Glutamatergic neuron (in vitro differentiated cells): Measurements from ENCODE around the gene FZD10. TPM values are rescaled to one million over a fixed set of nuclear protein-coding genes. Genes with fewer than 3 reads are reported as not detected.

Experiments
- DNase-seq: peaks from one replicate; pipeline ENCODE4 v3.0.0; 2022
- H3K27ac Mint-ChIP-seq: one replicate; pipeline ENCODE4 v1.8.0; 2020; ENCODE audit warnings: mild to moderate bottlenecking, mixed read lengths, inconsistent platforms; ENCODE audit not compliant: unreplicated experiment
- H3K27me3 Mint-ChIP-seq: one replicate; pipeline ENCODE4 v1.8.0; 2020; ENCODE audit warnings: mild to moderate bottlenecking, moderate library complexity, mixed read lengths, inconsistent platforms; ENCODE audit not compliant: unreplicated experiment
- H3K36me3 Mint-ChIP-seq: one replicate; pipeline ENCODE4 v1.8.0; 2020; ENCODE audit warnings: mild to moderate bottlenecking, mixed read lengths, inconsistent platforms; ENCODE audit not compliant: unreplicated experiment
- H3K4me1 Mint-ChIP-seq: one replicate; pipeline ENCODE4 v1.8.0; 2020; ENCODE audit warnings: mild to moderate bottlenecking, low read depth, mixed read lengths, inconsistent platforms; ENCODE audit not compliant: unreplicated experiment
- H3K4me3 Mint-ChIP-seq: one replicate; pipeline ENCODE4 v1.8.0; 2020; ENCODE audit warnings: mild to moderate bottlenecking, mixed read lengths, inconsistent platforms; ENCODE audit not compliant: unreplicated experiment
- H3K9me3 Mint-ChIP-seq: one replicate; pipeline ENCODE4 v1.8.0; 2020; ENCODE audit warnings: mild to moderate bottlenecking, moderate library complexity, mixed read lengths, inconsistent platforms; ENCODE audit not compliant: unreplicated experiment
- CTCF ChIP-seq: fragments of 200-600 bp; sonication (generic); IDR thresholded peaks from one replicate; pipeline ENCODE4 v1.5.0; 2021; ENCODE audit not compliant: partially characterized antibody, unreplicated experiment
- total RNA-seq: library from RNA; stranded (reverse); fragmentation: NEBNext Ultra II Directional; extraction: Animal tissue kit (Norgen Biotek cat#: 25700); gene quantifications from one replicate; pipeline ENCODE4 v1.2.1, GENCODE V29; 2021; ENCODE audit not compliant: unreplicated experiment

The FZD10 gene
- total RNA-seq, 1 donor from 2014 or later, result not detected

GRCh38 chr12:130146176-130146931 is 15.9 kb upstream of the FZD10 start:
- no peak for TF ChIP-seq CTCF
- Mint-ChIP-seq H3K36me3 (no peaks in the 10 kb centered on the region), H3K4me3 (no peak overlapping the region), H3K27me3 (peaks cover 4% of the 10 kb centered on the region), H3K27ac (no peak overlapping the region), H3K4me1 (no peaks in the 10 kb centered on the region), H3K9me3 (peaks cover 3% of the 10 kb centered on the region)
- no peak for DNase-seq

GRCh38 chr12:130147875-130148596 is 14.2 kb upstream of the FZD10 start:
- peaks cover 3% of the 10 kb centered on the region for H3K9me3 Mint-ChIP-seq
- no peak for DNase-seq
- H3K27ac Mint-ChIP-seq, result no peak overlapping the region
- no peaks in the 10 kb centered on the region for H3K4me1 Mint-ChIP-seq
- TF ChIP-seq CTCF, result no peak
- H3K4me3 Mint-ChIP-seq, result no peak overlapping the region
- H3K27me3 Mint-ChIP-seq, result peaks cover 1% of the 10 kb centered on the region
- H3K36me3 Mint-ChIP-seq, result peaks cover 4% of the 10 kb centered on the region

GRCh38 chr12:130151846-130152245 is 10.4 kb upstream of the FZD10 start:
- Mint-ChIP-seq H3K4me3 (no peak overlapping the region), H3K27me3 (peaks cover 1% of the 10 kb centered on the region), H3K27ac (no peak overlapping the region), H3K36me3 (peaks cover 5% of the 10 kb centered on the region), H3K9me3 (peaks cover 3% of the 10 kb centered on the region), H3K4me1 (peaks cover 3% of the 10 kb centered on the region)
- no peak for TF ChIP-seq CTCF
- DNase-seq, result no peak

GRCh38 chr12:130152386-130152785 is 9.9 kb upstream of the FZD10 start:
- Mint-ChIP-seq H3K27ac (no peak overlapping the region), H3K27me3 (peaks cover 1% of the 10 kb centered on the region), H3K36me3 (peaks cover 5% of the 10 kb centered on the region), H3K4me3 (no peak overlapping the region), H3K4me1 (peaks cover 3% of the 10 kb centered on the region), H3K9me3 (peaks cover 3% of the 10 kb centered on the region)
- no peak for DNase-seq
- TF ChIP-seq CTCF, result no peak

GRCh38 chr12:130153803-130154202 is 8.5 kb upstream of the FZD10 start:
- peaks cover 5% of the 10 kb centered on the region for H3K36me3 Mint-ChIP-seq
- no peak for DNase-seq
- H3K4me1 Mint-ChIP-seq, result peaks cover 3% of the 10 kb centered on the region
- no peak for TF ChIP-seq CTCF
- H3K9me3 Mint-ChIP-seq, result peaks cover 3% of the 10 kb centered on the region
- peak overlapping the region; percentile 28 for H3K27ac Mint-ChIP-seq
- H3K27me3 Mint-ChIP-seq, result peaks cover 3% of the 10 kb centered on the region
- H3K4me3 Mint-ChIP-seq, result no peak overlapping the region
